Endothelial cell of umbilical vein (primary cell): ENCODE results near the gene ARL10. TPM values are rescaled to one million over a fixed set of nuclear protein-coding genes. Genes with fewer than 3 reads are reported as not detected.

ENCODE experiments used
- BruUV-seq: library from RNA; stranded (reverse); fragments of 400-500 nt; replicated peaks from 2 replicates; lab custom pipeline; 2021; lab: Mats Ljungman, UMichigan
- CTCF ChIA-PET: fragments of 300-600, 350-600 bp; sonication (Branson Sonifier 250); formaldehyde crosslinking; loops from one replicate; lab custom pipeline; 2021; ENCODE audit warnings: antibody characterized with exemption, inconsistent platforms; lab: Charles Lee
- POLR2A ChIA-PET: fragments of 300-600, 350-600 bp; sonication (Branson Sonifier 250); formaldehyde crosslinking; loops from one replicate; lab custom pipeline; 2021; ENCODE audit warnings: antibody characterized with exemption, inconsistent platforms; lab: Charles Lee
- DNase-seq: peaks from one replicate; pipeline ENCODE4 v3.0.0-alpha.2; 2011; ENCODE audit warnings: low read depth, low spot score
- FAIRE-seq: peaks from 2 replicates; lab custom pipeline; 2011; peaks lifted over from hg19 to GRCh38; lab: Jason Lieb, UNC
- H2AFZ ChIP-seq: 2 replicates; pipeline ENCODE4 v1.6.0; 2012; ENCODE audit warnings: low read depth, low read length, control low read depth, inconsistent platforms
- H3K27ac ChIP-seq: 2 replicates; pipeline ENCODE4 v1.5.1; 2011; ENCODE audit warnings: low read depth, mild to moderate bottlenecking, control low read depth, low read length, moderate library complexity; ENCODE audit not compliant: insufficient read depth
- H3K27me3 ChIP-seq, 2 experiments: 2 replicates each; pipeline versions ENCODE4 v1.6.0 to v1.6.1; 2011; ENCODE audit warnings: low read length in 2 of 2, mixed read lengths in 1 of 2; ENCODE audit not compliant: control insufficient read depth in 2 of 2, insufficient read depth in 2 of 2
- H3K36me3 ChIP-seq, 2 experiments: 2 replicates in 1 of 2; 3 replicates in 1 of 2; pipeline ENCODE4 v1.5.1; 2011; ENCODE audit warnings: low read length in 2 of 2, mild to moderate bottlenecking in 1 of 2, moderate library complexity in 1 of 2; ENCODE audit not compliant: control insufficient read depth in 2 of 2, insufficient read depth in 2 of 2; ENCODE audit errors: extremely low read depth in 1 of 2
- H3K4me1 ChIP-seq: 3 replicates; pipeline ENCODE4 v1.5.1; 2011; ENCODE audit warnings: mild to moderate bottlenecking, low read length; ENCODE audit not compliant: control insufficient read depth, insufficient read depth; ENCODE audit errors: extremely low read depth
- H3K4me2 ChIP-seq: 2 replicates; pipeline ENCODE4 v1.6.1; 2011; ENCODE audit warnings: low read length, control low read depth, mixed read lengths; ENCODE audit not compliant: insufficient read depth
- H3K4me3 ChIP-seq, 3 experiments: fragments of 200-600 bp in 1 of 3; sonication (generic), shearing (Covaris generic) in 1 of 3; replicated peaks in 1 of 3; 2 replicates each; pipeline ENCODE4 v1.5.1; 2011 to 2016; ENCODE audit warnings: control low read depth in 3 of 3, low read length in 3 of 3, mild to moderate bottlenecking in 2 of 3, inconsistent platforms in 1 of 3, low read depth in 1 of 3, moderate library complexity in 1 of 3; ENCODE audit not compliant: insufficient read depth in 1 of 3
- H3K79me2 ChIP-seq: 2 replicates; pipeline ENCODE4 v1.6.0; 2012; ENCODE audit warnings: low read length, inconsistent platforms; ENCODE audit not compliant: control insufficient read depth, insufficient read depth
- H3K9ac ChIP-seq: replicated peaks from 2 replicates; pipeline ENCODE3; 2011; ENCODE audit warnings: low read length, control low read depth; ENCODE audit not compliant: insufficient read depth; ENCODE audit errors: extremely low read depth
- H3K9me1 ChIP-seq: replicated peaks from 3 replicates; pipeline ENCODE4 v1.6.0; 2011; ENCODE audit warnings: mild to moderate bottlenecking, low read length; ENCODE audit not compliant: control insufficient read depth, insufficient read depth; ENCODE audit errors: extremely low read depth
- H3K9me3 ChIP-seq: replicated peaks from 2 replicates; pipeline ENCODE4 v1.5.1; 2012; ENCODE audit warnings: low read length, inconsistent platforms; ENCODE audit not compliant: control insufficient read depth, insufficient read depth
- H4K20me1 ChIP-seq: replicated peaks from 2 replicates; pipeline ENCODE3; 2011; ENCODE audit warnings: mild to moderate bottlenecking, low read length; ENCODE audit not compliant: control insufficient read depth, insufficient read depth; ENCODE audit errors: extremely low read depth
- CTCF ChIP-seq, 2 donors: IDR thresholded peaks; 1 replicate in 1 of 2; 2 replicates in 1 of 2; pipeline ENCODE4 v1.5.1; 2011; ENCODE audit warnings: low read length in 2 of 2, mild to moderate bottlenecking in 2 of 2, moderate library complexity in 2 of 2, control low read depth in 1 of 2, inconsistent platforms in 1 of 2, low read depth in 1 of 2; ENCODE audit not compliant: insufficient read depth in 1 of 2; ENCODE audit errors: extremely low read depth in 1 of 2
- EZH2 ChIP-seq: IDR thresholded peaks from 2 replicates; pipeline ENCODE4 v1.6.1; 2012; ENCODE audit warnings: borderline replicate concordance, low read depth, mild to moderate bottlenecking, moderate library complexity, low read length, inconsistent platforms; ENCODE audit not compliant: severe bottlenecking
- FOS ChIP-seq: IDR thresholded peaks from 2 replicates; pipeline ENCODE4 v1.6.1; 2011; ENCODE audit warnings: mild to moderate bottlenecking, low read length, moderate library complexity, borderline replicate concordance; ENCODE audit not compliant: insufficient read depth
- GATA2 ChIP-seq: IDR thresholded peaks from 2 replicates; pipeline ENCODE4 v1.7.0; 2011; ENCODE audit warnings: low read depth, mild to moderate bottlenecking, moderate library complexity, mixed read lengths, low read length; ENCODE audit not compliant: insufficient read length, insufficient read depth
- JUN ChIP-seq: IDR thresholded peaks from 2 replicates; pipeline ENCODE4 v1.6.1; 2011; ENCODE audit warnings: borderline replicate concordance, low read depth; ENCODE audit not compliant: insufficient read length, insufficient read depth
- MAX ChIP-seq: IDR thresholded peaks from 2 replicates; pipeline ENCODE4 v1.6.1; 2011; ENCODE audit not compliant: insufficient read depth, insufficient read length
- MYC ChIP-seq: IDR thresholded peaks from one replicate; pipeline ENCODE4 v1.6.1; 2011; ENCODE audit warnings: mild to moderate bottlenecking, low read depth, low read length
- POLR2A ChIP-seq: IDR thresholded peaks from 2 replicates; pipeline ENCODE4 v1.6.1; 2012; ENCODE audit warnings: low read depth, mild to moderate bottlenecking, control low read depth, low read length
- POLR2AphosphoS5 ChIP-seq: IDR thresholded peaks from 2 replicates; pipeline ENCODE4 v1.6.1; 2012; ENCODE audit warnings: low read depth, mild to moderate bottlenecking, control low read depth, low read length, moderate library complexity; ENCODE audit not compliant: insufficient read depth
- dilution Hi-C: fragments of 300-500 bp; cut with MboI; formaldehyde crosslinking; loops from one replicate; pipeline ENCODE4 v1.15.0; 2019; ENCODE audit warnings: low sequenced_read_pairs; ENCODE audit not compliant: extremely low pct_ligation_motif_present
- intact Hi-C: fragments of 100-400 bp; cut with micrococcal nuclease; formaldehyde crosslinking; loops from one replicate; pipeline ENCODE4 v1.10.0; 2022
- polyA plus RNA-seq, 4 experiments: library from polyadenylated mRNA; depleted of rRNA in 3 of 4; stranded (reverse) in 3 of 4; unstranded in 1 of 4; fragments of >200 nt; gene quantifications; 2 replicates each; pipeline versions ENCODE4 v1.2.1 to v1.2.3, GENCODE V29; 2011 to 2012; ENCODE audit warnings: missing spikeins in 1 of 4
- total RNA-seq: library from RNA; stranded (reverse); gene quantifications from 2 replicates; pipeline ENCODE4 v1.2.3, GENCODE V29; 2021

ARL10 gene
- total and polyA plus RNA-seq, 2 donors (not counting 3 experiments of a cell fraction or from before 2014, with no cell fraction given) = 7.7 to 20.7 TPM

GRCh38 chr5:176425791-176426190 lies 60.5 kb downstream of the ARL10 start:
- ChIA-PET POLR2A (no interaction called here), CTCF (no interaction called here)
- Histone ChIP-seq H3K36me3 (no peaks in the 10 kb centered on the region), H3K4me1 (peaks cover 14% of the 10 kb centered on the region), H3K27ac (no peak overlapping the region), H3K79me2 (no peaks in the 10 kb centered on the region), H3K27me3 (no peaks in the 10 kb centered on the region), H2AFZ (no peak overlapping the region), H3K9ac (no peak overlapping the region), H3K9me3 (no peaks in the 10 kb centered on the region), H3K9me1 (no peaks in the 10 kb centered on the region), H4K20me1 (no peaks in the 10 kb centered on the region), H3K4me2 (no peak overlapping the region), H3K4me3 (no peak overlapping the region)
- no peak for FAIRE-seq
- dilution Hi-C loops = no loop called here
- no peak for DNase-seq
- no TSS peak for BruUV-seq
- intact Hi-C loops = no loop called here
- TF ChIP-seq MAX (no peak), MYC (no peak), GATA2 (no peak), POLR2AphosphoS5 (no peak), EZH2 (no peak), FOS (no peak), JUN (no peak), POLR2A (no peak), CTCF (IDR thresholded peaks at IDR 0.05; ENCODE audit: extremely low read depth in 1 of 2, insufficient read depth in 1 of 2, low read depth in 1 of 2, low read length in 2 of 2) (no peak)
